ENCODE results near the gene RTP5. TPM values are rescaled to one million over a fixed set of nuclear protein-coding genes. Genes with fewer than 3 reads are reported as not detected.

Gene RTP5
- total and polyA plus RNA-seq, 2 of the 8 experiments (the other 6 are each of a cell fraction or from before 2014, with no cell fraction given), result not detected

- no peak overlapping the region; the same call in 1 of the 2 replicates for H3K18ac ChIP-seq (ENCODE audit: extremely low read depth, low read length)
- no peaks in the 10 kb centered on the region for H3K79me2 ChIP-seq (ENCODE audit: control insufficient read depth in 1 of 2, insufficient read depth in 2 of 2, low read length in 2 of 2)
- no peak for FAIRE-seq
- no peak overlapping the region for H4K91ac ChIP-seq (replicated peaks; ENCODE audit: insufficient read length, low read length)
- no peak overlapping the region for H4K5ac ChIP-seq (ENCODE audit: insufficient read length, low read depth, low read length)
- H3K9me3 ChIP-seq (ENCODE audit: insufficient read depth in 2 of 2, low read depth in 1 of 2, low read length in 1 of 2), result no peaks in the 10 kb centered on the region; a peak in 1 of 4 replicates
- no peak overlapping the region for H2AK5ac ChIP-seq (ENCODE audit: low read depth, low read length)
- H2BK12ac ChIP-seq (ENCODE audit: low read depth, low read length), result no peak overlapping the region
- no peaks in the 10 kb centered on the region for H3K27me3 ChIP-seq (replicated peaks in 1 of 4; ENCODE audit: control insufficient read depth in 3 of 4, extremely low read depth in 1 of 4, insufficient read depth in 3 of 4, low read length in 3 of 4)
- 86% methylated on average over 26 of the region's 26 CpGs; no CpG with 5 or more reads in 1 of the 2 experiments for WGBS, 2 experiments (ENCODE audit: extremely low coverage in 1 of 2, insufficient coverage in 1 of 2, insufficient read length in 1 of 2, insufficient replicate concordance in 2 of 2, low coverage in 1 of 2, low lambda C conversion rate in 2 of 2, missing lambda C conversion rate in 1 of 2)
- ChIA-PET CTCF (ENCODE audit: partially characterized antibody) (no interaction called here), POLR2A (ENCODE audit: partially characterized antibody) (interaction anchor here (0.7 kb wide), 1 partner anchor 62 kb away, joined by 3 read pairs; no protein-coding TSS in a partner anchor)
- peaks cover 0 to 6% (median 5%) of the 10 kb centered on the region in 4 experiments; a peak in 3 of 7 replicates for H3K4me1 ChIP-seq (replicated peaks in 1 of 4; ENCODE audit: control insufficient read depth in 3 of 4, insufficient read depth in 4 of 4, low read length in 3 of 4)
- no peak overlapping the region for H3K4me3 ChIP-seq (ENCODE audit: extremely low read depth in 1 of 4, insufficient read depth in 2 of 4, low read depth in 3 of 4, low read length in 4 of 4)
- H3K27ac ChIP-seq (ENCODE audit: low read depth, low read length), result no peak overlapping the region
- no peak overlapping the region for H3K56ac ChIP-seq (replicated peaks; ENCODE audit: insufficient read length, low read depth, low read length)
- no peak overlapping the region for H2BK120ac ChIP-seq (replicated peaks; ENCODE audit: low read depth, low read length)
- H3K23me2 ChIP-seq (ENCODE audit: low read depth, low read length), result peaks cover 4% of the 10 kb centered on the region; the same call in 1 of the 2 replicates
- no peak overlapping the region for H3K9ac ChIP-seq (replicated peaks in 1 of 4; ENCODE audit: extremely low read depth in 1 of 4, low read depth in 3 of 4, low read length in 3 of 4)
- H4K20me1 ChIP-seq (replicated peaks in 1 of 2; ENCODE audit: control insufficient read depth in 1 of 2, insufficient read depth in 2 of 2, low read length in 2 of 2), result peaks cover 0 to 3% of the 10 kb centered on the region in 2 experiments
- no peak overlapping the region for H2BK15ac ChIP-seq (ENCODE audit: low read length)
- no peak overlapping the region for H2AFZ ChIP-seq (ENCODE audit: low read length)
- peak in 1 of 2 experiments; percentile 37 for DNase-seq (ENCODE audit: low read depth in 1 of 2, low spot score in 2 of 2)
- no peak overlapping the region for H2BK20ac ChIP-seq (ENCODE audit: low read length)
- H3K79me1 ChIP-seq (ENCODE audit: low read depth, low read length), result no peaks in the 10 kb centered on the region
- H4K8ac ChIP-seq (ENCODE audit: extremely low read depth, insufficient read depth, low read length), result no peak overlapping the region; the same call in 1 of the 2 replicates
- H3K23ac ChIP-seq (ENCODE audit: insufficient read length), result no peak overlapping the region
- no peak overlapping the region for H3K4me2 ChIP-seq (ENCODE audit: insufficient read depth in 1 of 2, low read depth in 2 of 2, low read length in 2 of 2)
- no peak overlapping the region for H2BK5ac ChIP-seq (ENCODE audit: low read depth, low read length)
- H3K14ac ChIP-seq (ENCODE audit: insufficient read length), result no peak overlapping the region
- H3K4ac ChIP-seq (replicated peaks; ENCODE audit: insufficient read length, low read depth, low read length), result no peak overlapping the region
- H3K36me3 ChIP-seq (ENCODE audit: control insufficient read depth in 2 of 4, insufficient read depth in 4 of 4, low read length in 3 of 4), result no peaks in the 10 kb centered on the region
- no peak for TF ChIP-seq SAP30 (IDR thresholded peaks at IDR 0.05; ENCODE audit: insufficient read depth, insufficient replicate concordance, low read length)
- TF ChIP-seq HDAC2 (IDR thresholded peaks at IDR 0.05; ENCODE audit: borderline replicate concordance in 1 of 2, low read depth in 2 of 2, low read length in 2 of 2), result no peak
Observed at GRCh38 chr2:241908686-241909420, 39.3 kb downstream of the RTP5 start.
